ENCODE results near the gene APOL3. TPM values are rescaled to one million over a fixed set of nuclear protein-coding genes. Genes with fewer than 3 reads are reported as not detected.

The APOL3 gene
- total RNA-seq, 1 donor from 2014 or later: 2.3 TPM

DNA sequence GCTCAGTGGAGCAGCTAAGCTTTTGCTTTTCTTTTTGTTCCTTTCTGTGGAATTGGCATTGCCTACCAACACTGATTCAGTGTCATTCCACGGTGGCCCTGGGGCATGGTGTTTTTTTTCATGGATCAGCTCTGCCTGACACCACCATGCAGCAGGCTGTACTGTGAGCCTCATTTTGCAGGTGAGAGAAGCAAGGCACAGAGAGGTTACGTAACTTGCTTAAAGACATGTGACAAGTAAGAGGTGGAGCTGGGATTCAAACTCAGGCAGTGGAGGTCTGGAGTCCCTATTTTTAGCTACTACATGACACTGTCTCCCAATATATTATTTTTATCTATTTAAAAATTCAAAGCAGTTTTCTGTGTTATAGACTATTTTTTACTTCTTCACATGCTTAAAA is 44.4 kb downstream of the APOL3 start:
- no peak for DNase-seq (ENCODE audit: extremely low spot score, unreplicated experiment)
- H3K36me3 Mint-ChIP-seq: no peaks in the 10 kb centered on the region
- no peak overlapping the region for H3K27ac Mint-ChIP-seq
- H3K27me3 Mint-ChIP-seq: peaks cover 2% of the 10 kb centered on the region
- peaks cover 4% of the 10 kb centered on the region for H3K4me1 Mint-ChIP-seq (ENCODE audit: unreplicated experiment)
- TF ChIP-seq, protein P1, sequence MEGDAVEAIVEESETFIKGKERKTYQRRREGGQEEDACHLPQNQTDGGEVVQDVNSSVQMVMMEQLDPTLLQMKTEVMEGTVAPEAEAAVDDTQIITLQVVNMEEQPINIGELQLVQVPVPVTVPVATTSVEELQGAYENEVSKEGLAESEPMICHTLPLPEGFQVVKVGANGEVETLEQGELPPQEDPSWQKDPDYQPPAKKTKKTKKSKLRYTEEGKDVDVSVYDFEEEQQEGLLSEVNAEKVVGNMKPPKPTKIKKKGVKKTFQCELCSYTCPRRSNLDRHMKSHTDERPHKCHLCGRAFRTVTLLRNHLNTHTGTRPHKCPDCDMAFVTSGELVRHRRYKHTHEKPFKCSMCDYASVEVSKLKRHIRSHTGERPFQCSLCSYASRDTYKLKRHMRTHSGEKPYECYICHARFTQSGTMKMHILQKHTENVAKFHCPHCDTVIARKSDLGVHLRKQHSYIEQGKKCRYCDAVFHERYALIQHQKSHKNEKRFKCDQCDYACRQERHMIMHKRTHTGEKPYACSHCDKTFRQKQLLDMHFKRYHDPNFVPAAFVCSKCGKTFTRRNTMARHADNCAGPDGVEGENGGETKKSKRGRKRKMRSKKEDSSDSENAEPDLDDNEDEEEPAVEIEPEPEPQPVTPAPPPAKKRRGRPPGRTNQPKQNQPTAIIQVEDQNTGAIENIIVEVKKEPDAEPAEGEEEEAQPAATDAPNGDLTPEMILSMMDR (conservative IDR thresholded peaks at IDR 0.05): no peak
- H3K4me3 Mint-ChIP-seq: no peak overlapping the region
- no peaks in the 10 kb centered on the region for H3K9me3 Mint-ChIP-seq

DNA sequence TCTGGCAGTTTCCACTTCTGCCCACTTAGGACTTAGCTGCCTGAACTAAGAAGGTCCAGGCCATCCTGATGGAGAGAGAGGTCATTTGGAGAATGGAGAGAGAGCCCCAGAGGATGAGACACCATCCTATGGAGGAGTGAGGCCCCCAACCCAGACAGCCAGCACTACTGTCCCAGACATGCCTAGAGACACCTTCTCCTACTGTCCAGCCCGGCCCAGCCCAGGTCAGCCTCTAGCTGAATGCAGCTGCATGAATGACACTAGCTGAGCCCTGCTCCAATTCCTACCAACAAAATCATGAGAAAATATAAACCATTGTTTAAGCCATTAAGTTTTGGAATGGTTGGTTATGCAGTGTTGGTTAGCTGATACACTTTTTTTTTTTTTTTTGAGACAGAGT is 47.4 kb downstream of the APOL3 start:
- no peaks in the 10 kb centered on the region for H3K36me3 Mint-ChIP-seq
- no peak overlapping the region for H3K27ac Mint-ChIP-seq
- DNase-seq (ENCODE audit: extremely low spot score, unreplicated experiment): no peak
- peaks cover 4% of the 10 kb centered on the region for H3K4me1 Mint-ChIP-seq (ENCODE audit: unreplicated experiment)
- H3K9me3 Mint-ChIP-seq: no peaks in the 10 kb centered on the region
- TF ChIP-seq, protein P1 (conservative IDR thresholded peaks at IDR 0.05): no peak
- no peak overlapping the region for H3K4me3 Mint-ChIP-seq
- peaks cover 2% of the 10 kb centered on the region for H3K27me3 Mint-ChIP-seq

DNA sequence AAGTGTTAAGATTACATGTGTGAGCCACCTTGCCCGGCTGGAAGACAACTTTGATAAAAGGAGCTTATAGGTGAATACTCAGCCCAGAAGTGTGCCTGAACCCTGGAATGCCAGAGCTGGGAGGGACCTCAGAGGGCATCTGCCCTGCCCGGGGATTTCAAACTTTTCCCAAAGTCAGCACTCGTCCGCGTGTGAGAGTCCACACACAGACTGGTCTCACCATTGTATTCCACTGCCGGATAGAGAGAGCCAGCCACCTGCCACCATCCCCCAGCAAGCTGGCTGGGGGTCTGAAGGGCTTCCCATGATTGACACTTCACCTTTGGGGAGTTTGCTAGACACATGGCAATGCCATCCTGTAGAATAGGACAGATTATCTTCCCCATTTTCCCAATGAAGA is 49.2 kb downstream of the APOL3 start:
- TF ChIP-seq, protein P1 (conservative IDR thresholded peaks at IDR 0.05): no peak
- Mint-ChIP-seq H3K4me1 (ENCODE audit: unreplicated experiment) (no peaks in the 10 kb centered on the region), H3K27ac (no peak overlapping the region), H3K4me3 (no peak overlapping the region), H3K36me3 (no peaks in the 10 kb centered on the region), H3K27me3 (peaks cover 5% of the 10 kb centered on the region), H3K9me3 (no peaks in the 10 kb centered on the region)
- no peak for DNase-seq (ENCODE audit: extremely low spot score, unreplicated experiment)

DNA sequence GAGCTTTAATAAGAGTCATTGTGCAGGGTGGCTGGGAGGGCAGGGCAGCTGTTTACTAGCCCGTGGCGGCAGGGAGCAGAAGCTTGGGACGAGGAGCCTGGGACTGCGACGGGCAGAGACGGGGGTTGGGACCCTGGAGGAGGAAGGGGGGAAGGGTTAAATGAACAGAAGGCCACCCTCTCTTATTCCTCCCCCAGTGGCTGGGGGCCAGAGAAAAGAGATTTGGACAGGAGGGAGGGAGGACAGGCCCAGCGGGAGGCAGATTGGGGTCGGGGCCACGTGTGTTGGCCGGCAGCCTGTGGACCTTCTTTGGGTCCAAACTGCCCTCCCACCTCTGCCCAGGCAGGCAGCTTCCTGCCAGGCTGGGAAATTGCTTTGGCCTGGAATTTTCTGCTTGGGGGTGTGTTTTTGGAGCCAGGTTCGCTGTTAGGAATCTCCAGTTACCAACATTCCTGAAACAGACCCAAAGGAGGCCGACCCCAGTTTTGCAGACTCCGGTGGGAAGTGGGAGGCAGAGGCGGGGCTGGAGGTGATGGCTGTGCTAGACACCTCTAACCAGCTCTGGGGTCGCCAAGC is 50.2 kb downstream of the APOL3 start:
- Mint-ChIP-seq H3K36me3 (no peaks in the 10 kb centered on the region), H3K4me1 (ENCODE audit: unreplicated experiment) (peaks cover 7% of the 10 kb centered on the region), H3K4me3 (no peak overlapping the region), H3K27ac (peak overlapping the region; percentile 29), H3K27me3 (peaks cover 11% of the 10 kb centered on the region), H3K9me3 (no peaks in the 10 kb centered on the region)
- TF ChIP-seq, protein P1 (conservative IDR thresholded peaks at IDR 0.05): no peak
- no peak for DNase-seq (ENCODE audit: extremely low spot score, unreplicated experiment)

DNA sequence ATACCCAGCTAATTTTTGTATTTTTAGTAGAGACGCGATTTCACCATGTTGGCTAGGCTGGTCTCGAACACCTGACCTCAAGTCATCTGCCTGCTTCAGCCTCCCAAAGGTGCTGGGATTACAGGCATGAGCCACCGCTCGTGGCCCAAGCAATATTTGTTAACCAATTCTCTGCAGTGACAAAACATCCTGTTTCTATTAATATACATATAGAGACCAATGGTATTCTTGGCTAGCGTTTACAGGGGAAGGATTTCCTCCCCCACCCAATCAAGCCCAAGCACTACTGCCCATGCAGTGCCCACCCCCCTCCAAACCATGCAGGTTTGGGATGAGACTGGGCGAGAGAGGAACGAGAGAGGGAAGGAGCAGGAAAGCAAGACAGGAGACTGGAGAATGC is 53.1 kb downstream of the APOL3 start:
- TF ChIP-seq, protein P1 (conservative IDR thresholded peaks at IDR 0.05): no peak

DNA sequence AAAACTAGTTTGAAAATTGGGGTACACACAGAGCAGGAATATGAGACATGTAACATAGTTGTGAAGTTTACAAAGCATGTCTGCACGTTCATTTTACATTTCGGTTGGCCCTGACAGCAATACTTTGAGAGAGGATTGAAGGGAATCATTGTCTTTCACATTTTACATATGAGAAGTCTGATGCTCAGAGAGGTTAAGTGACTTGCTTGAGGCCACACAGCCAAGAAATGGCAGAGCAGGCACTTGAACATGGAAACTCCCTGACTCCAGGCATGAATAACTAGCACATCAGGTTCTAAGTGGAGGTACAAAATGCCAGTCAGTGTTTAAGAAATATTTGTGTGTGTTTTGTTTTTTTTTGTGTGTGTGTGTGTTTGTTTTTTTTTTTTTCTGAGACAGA is 53.6 kb downstream of the APOL3 start:
- no peaks in the 10 kb centered on the region for H3K36me3 Mint-ChIP-seq
- peaks cover 11% of the 10 kb centered on the region for H3K27me3 Mint-ChIP-seq
- no peak overlapping the region for H3K27ac Mint-ChIP-seq
- no peak for DNase-seq (ENCODE audit: extremely low spot score, unreplicated experiment)
- H3K4me3 Mint-ChIP-seq: no peak overlapping the region
- TF ChIP-seq, protein P1 (conservative IDR thresholded peaks at IDR 0.05): no peak
- H3K9me3 Mint-ChIP-seq: no peaks in the 10 kb centered on the region
- H3K4me1 Mint-ChIP-seq (ENCODE audit: unreplicated experiment): peaks cover 7% of the 10 kb centered on the region

More for the DNA sequence above, 53.1 kb downstream of the APOL3 start:
- Mint-ChIP-seq H3K4me3 (no peak overlapping the region), H3K36me3 (no peaks in the 10 kb centered on the region), H3K9me3 (no peaks in the 10 kb centered on the region), H3K27ac (no peak overlapping the region), H3K4me1 (ENCODE audit: unreplicated experiment) (peaks cover 7% of the 10 kb centered on the region), H3K27me3 (peaks cover 11% of the 10 kb centered on the region)
- no peak for DNase-seq (ENCODE audit: extremely low spot score, unreplicated experiment)

Measured in type B pancreatic cell (in vitro differentiated cells).